Measurements from ENCODE around the gene NFATC1. TPM values are rescaled to one million over a fixed set of nuclear protein-coding genes. Genes with fewer than 3 reads are reported as not detected.
"Not testable (repeated sequence)": the region's sequence is repeated elsewhere in the genome, so short reads cannot be mapped to it uniquely, and the experiment has no call there.

The NFATC1 gene
- total RNA-seq, 1 donor from 2014 or later, result 21.9 TPM

DNA sequence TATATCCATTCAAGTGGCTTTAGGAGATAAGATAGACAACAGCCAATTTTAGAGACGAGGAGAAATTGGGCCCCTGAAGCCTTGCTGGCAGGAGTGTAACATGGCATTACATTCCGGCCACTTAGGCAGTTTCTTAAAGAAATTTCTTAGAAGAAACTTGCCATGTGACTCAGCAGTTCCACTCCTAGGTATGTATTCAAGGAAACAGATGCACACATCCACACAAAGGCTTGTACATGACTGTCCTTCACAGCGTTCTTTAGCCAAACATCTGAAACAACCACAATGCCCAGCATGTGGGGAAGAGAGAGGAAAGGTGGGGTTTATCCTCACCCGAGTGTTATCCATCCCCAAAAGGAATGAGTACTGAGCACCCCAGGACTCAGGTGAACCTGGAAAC is 107.1 kb downstream of the NFATC1 start:
- intact Hi-C loops (cut with DNase I), result no loop called here
- no peak overlapping the region for H3K4me3 ChIP-seq
- no peak for DNase-seq (ENCODE audit: extremely low spot score in 2 of 2)
- H3K27ac ChIP-seq, result no peak overlapping the region
- H3K36me3 ChIP-seq, result no peaks in the 10 kb centered on the region
- peaks cover 21% of the 10 kb centered on the region for H3K4me1 ChIP-seq
- no peaks in the 10 kb centered on the region for H3K27me3 ChIP-seq
- TF ChIP-seq POLR2A (IDR thresholded peaks at IDR 0.05), result no peak
- no peak for TF ChIP-seq POLR2AphosphoS5 (IDR thresholded peaks at IDR 0.05; ENCODE audit: insufficient read depth in 1 of 2, low read depth in 1 of 2)
- no peaks in the 10 kb centered on the region for H3K9me3 ChIP-seq

DNA sequence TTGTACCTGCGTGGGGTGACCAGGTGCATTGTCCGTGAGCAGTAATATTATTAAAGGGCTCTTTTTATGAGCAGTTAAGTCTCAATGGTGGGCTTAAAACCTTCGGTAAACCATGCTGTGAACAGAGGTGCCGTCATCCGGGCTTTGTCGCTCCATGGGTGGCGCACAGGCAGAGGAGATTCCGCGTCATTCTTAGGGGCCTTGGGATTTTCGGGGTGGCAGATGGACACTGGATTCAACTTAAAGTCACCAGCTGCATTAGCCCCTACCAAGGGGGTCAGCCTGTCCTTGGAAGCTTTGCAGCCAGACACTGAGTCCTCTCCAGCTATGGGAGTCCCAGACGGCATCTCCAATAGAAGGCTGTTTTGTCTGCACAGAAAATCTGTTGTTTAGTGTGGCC is 107.7 kb downstream of the NFATC1 start:
- intact Hi-C loops (cut with DNase I), result no loop called here

DNA sequence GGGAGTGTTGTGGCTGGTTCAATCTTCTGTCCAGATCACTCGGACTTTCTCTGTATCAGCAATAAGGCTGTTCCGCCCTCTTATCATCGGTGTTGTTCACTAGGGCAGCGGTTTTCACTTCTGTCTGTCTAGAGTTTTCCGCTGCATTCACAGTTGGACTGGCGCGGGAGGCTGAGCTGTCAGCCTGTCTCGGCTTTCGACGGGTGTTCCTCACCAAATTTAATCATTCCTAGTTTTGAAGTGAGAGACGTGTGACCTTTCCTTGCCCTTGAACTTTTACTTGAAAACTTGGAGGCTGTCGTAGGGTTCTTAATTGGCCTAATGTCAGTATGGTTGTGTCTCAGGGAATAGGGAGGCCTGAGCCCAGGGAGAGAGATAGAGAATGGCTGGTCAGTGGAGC is 108.3 kb downstream of the NFATC1 start:
- no peak overlapping the region for H3K27ac ChIP-seq
- H3K4me3 ChIP-seq, result no peak overlapping the region
- no peaks in the 10 kb centered on the region for H3K27me3 ChIP-seq
- H3K9me3 ChIP-seq, result no peaks in the 10 kb centered on the region
- TF ChIP-seq POLR2AphosphoS5 (IDR thresholded peaks at IDR 0.05; ENCODE audit: insufficient read depth in 1 of 2, low read depth in 1 of 2) (no peak), POLR2A (IDR thresholded peaks at IDR 0.05) (no peak)
- TF ChIP-seq, protein P1, sequence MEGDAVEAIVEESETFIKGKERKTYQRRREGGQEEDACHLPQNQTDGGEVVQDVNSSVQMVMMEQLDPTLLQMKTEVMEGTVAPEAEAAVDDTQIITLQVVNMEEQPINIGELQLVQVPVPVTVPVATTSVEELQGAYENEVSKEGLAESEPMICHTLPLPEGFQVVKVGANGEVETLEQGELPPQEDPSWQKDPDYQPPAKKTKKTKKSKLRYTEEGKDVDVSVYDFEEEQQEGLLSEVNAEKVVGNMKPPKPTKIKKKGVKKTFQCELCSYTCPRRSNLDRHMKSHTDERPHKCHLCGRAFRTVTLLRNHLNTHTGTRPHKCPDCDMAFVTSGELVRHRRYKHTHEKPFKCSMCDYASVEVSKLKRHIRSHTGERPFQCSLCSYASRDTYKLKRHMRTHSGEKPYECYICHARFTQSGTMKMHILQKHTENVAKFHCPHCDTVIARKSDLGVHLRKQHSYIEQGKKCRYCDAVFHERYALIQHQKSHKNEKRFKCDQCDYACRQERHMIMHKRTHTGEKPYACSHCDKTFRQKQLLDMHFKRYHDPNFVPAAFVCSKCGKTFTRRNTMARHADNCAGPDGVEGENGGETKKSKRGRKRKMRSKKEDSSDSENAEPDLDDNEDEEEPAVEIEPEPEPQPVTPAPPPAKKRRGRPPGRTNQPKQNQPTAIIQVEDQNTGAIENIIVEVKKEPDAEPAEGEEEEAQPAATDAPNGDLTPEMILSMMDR (IDR thresholded peaks at IDR 0.05), result no peak
- no peaks in the 10 kb centered on the region for H3K36me3 ChIP-seq
- peaks cover 21% of the 10 kb centered on the region for H3K4me1 ChIP-seq
- intact Hi-C loops (cut with DNase I), result no loop called here
- DNase-seq (ENCODE audit: extremely low spot score in 2 of 2), result no peak

More for the DNA sequence above, 107.7 kb downstream of the NFATC1 start:
- TF ChIP-seq, protein P1 (IDR thresholded peaks at IDR 0.05), result no peak
- no peak for TF ChIP-seq POLR2A (IDR thresholded peaks at IDR 0.05)
- no peak for TF ChIP-seq POLR2AphosphoS5 (IDR thresholded peaks at IDR 0.05; ENCODE audit: insufficient read depth in 1 of 2, low read depth in 1 of 2)
- no peak overlapping the region for H3K4me3 ChIP-seq
- H3K9me3 ChIP-seq, result no peaks in the 10 kb centered on the region
- H3K27me3 ChIP-seq, result no peaks in the 10 kb centered on the region
- no peaks in the 10 kb centered on the region for H3K36me3 ChIP-seq
- no peak for DNase-seq (ENCODE audit: extremely low spot score in 2 of 2)
- H3K27ac ChIP-seq, result no peak overlapping the region
- peaks cover 21% of the 10 kb centered on the region for H3K4me1 ChIP-seq

DNA sequence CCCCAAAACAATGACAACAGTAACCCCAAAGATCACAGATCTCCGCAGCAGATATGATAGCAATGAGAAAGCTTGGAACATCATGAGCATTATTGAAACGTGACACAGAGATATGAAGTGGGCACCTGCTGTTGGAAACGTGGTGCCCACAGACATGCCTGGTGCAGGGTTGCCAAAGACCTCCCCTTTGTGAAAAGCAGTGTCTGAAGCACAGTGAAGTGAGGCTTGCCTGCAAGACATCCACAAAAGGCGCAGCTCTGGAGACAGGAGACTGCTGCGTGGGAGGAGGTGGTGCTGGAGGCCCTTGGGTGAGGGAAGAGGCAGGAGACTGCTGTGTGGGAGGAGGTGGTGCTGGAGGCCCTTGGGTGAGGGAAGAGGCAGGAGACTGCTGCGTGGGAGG is 108.8 kb downstream of the NFATC1 start:
- H3K36me3 ChIP-seq; H3K9me3 ChIP-seq; H3K27me3 ChIP-seq; H3K27ac ChIP-seq; H3K4me3 ChIP-seq; DNase-seq (ENCODE audit: extremely low spot score in 2 of 2); intact Hi-C loops (cut with DNase I): not testable (repeated sequence)
- peaks cover 21% of the 10 kb centered on the region for H3K4me1 ChIP-seq

DNA sequence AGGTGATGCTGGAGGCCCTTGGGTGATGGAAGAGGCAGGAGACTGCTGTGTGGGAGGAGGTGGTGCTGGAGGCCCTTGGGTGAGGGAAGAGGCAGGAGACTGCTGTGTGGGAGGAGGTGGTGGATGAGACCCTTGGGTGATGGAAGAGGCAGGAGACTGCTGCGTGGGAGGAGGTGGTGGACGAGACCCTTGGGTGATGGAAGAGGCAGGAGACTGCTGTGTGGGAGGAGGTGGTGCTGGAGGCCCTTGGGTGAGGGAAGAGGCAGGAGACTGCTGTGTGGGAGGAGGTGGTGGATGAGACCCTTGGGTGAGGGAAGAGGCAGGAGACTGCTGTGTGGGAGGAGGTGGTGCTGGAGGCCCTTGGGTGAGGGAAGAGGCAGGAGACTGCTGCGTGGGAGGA is 109.7 kb downstream of the NFATC1 start:
- H3K27ac ChIP-seq; intact Hi-C loops (cut with DNase I); DNase-seq (ENCODE audit: extremely low spot score in 2 of 2); H3K36me3 ChIP-seq; H3K4me3 ChIP-seq; H3K9me3 ChIP-seq; H3K27me3 ChIP-seq: not testable (repeated sequence)
- peaks cover 21% of the 10 kb centered on the region for H3K4me1 ChIP-seq

DNA sequence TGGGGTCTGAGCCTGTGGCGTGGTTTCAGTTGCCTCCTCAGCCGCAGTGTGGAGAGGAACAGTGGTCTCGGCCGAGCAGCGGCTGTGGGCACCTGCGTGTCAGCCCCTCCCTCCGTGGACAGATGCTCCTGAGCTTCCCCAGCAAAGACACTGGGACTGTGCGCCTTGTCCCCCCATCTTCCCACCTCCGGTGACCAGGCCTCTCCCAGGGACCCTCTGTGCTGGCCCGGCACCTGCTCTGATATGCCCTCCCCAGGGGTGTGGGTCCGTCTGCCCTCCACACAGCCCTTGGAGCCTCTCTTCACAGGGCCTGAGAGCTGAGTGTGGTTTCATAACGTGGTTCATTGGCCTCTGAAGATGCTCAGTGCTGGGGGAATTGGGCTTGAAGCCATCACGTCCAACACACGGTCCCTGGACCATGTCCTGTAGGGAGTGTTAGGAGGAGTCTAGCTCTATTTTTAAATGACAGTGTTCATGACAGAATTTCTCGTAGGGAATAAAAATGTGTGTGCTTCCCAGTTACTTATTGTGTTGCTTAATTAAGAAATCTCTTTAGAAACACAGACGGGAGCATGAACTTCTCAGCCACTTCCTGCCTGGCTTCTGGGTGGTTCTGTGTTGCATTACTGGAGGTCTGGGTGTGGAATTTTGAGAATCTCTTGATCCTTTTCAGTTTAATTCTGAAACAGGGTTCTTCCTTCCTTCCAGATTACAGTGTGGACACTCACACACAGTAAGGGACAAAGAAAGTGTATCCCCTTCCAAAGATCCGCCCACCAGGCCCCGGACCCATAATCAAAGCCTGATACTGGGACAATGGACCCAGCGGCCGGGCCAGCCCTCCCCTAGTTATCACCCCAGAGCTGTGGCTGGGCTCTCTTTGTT is 110.7 kb downstream of the NFATC1 start:
- Histone ChIP-seq H3K27me3 (no peaks in the 10 kb centered on the region), H3K27ac (peak overlapping the region; percentile 86), H3K36me3 (no peaks in the 10 kb centered on the region), H3K4me1 (peaks cover 21% of the 10 kb centered on the region), H3K9me3 (no peaks in the 10 kb centered on the region), H3K4me3 (peak overlapping the region; percentile 39 to 44)
- DNase-seq (ENCODE audit: extremely low spot score in 2 of 2), result no peak
- TF ChIP-seq POLR2AphosphoS5 (IDR thresholded peaks at IDR 0.05; ENCODE audit: insufficient read depth in 1 of 2, low read depth in 1 of 2) (no peak), POLR2A (IDR thresholded peaks at IDR 0.05) (no peak)
- TF ChIP-seq, protein P1 (IDR thresholded peaks at IDR 0.05), result no peak
- intact Hi-C loops (cut with DNase I), result loop anchor here (2.0 kb wide), 1 partner anchor 112 kb away; the partner anchor contains the start of gene NFATC1

Measured in vagina (tissue), 2 donors.